HCT116 (cell line): Measurements from ENCODE around the gene COL26A1. TPM values are rescaled to one million over a fixed set of nuclear protein-coding genes. Genes with fewer than 3 reads are reported as not detected.

Experiments used
- ATAC-seq: fragments of 200-7000 bp; cut with Tn5 transposase; 2 replicates; pipeline ENCODE4 v1.9.1; 2020; ENCODE audit warnings: mild to moderate bottlenecking, moderate library complexity
- BruUV-seq: library from RNA; stranded (reverse); fragments of 400-500 nt; replicated peaks from 2 replicates; lab custom pipeline; 2021; lab: Mats Ljungman, UMichigan
- CTCF ChIA-PET: fragments of 300-600 bp; sonication (Branson Sonifier 250); formaldehyde crosslinking; loops from one replicate; lab custom pipeline; 2021; ENCODE audit warnings: antibody characterized with exemption; lab: Charles Lee
- POLR2A ChIA-PET: fragments of 300-600, 350-600 bp; sonication (Branson Sonifier 250); formaldehyde crosslinking; loops from one replicate; lab custom pipeline; 2021; ENCODE audit warnings: antibody characterized with exemption; lab: Charles Lee
- RAD21 ChIA-PET, 2 experiments: fragments of 300-600 bp; sonication (Branson Sonifier 250); formaldehyde crosslinking; loops; one replicate each; lab custom pipeline; 2023; ENCODE audit warnings: low total read pairs in 2 of 2; ENCODE audit not compliant: uncharacterized antibody in 2 of 2, unreplicated experiment in 2 of 2, low non-redundant PET in 1 of 2; lab: Charles Lee
- DNase-seq: peaks from one replicate; pipeline ENCODE4 v3.0.0-alpha.2; 2010; ENCODE audit warnings: low read depth, low spot score
- H2AFZ ChIP-seq: fragments of 200-600 bp; shearing (Covaris generic), sonication (generic); 2 replicates; pipeline ENCODE4 v1.6.1; 2017; ENCODE audit warnings: low read depth, mixed run types, mixed read lengths, antibody characterized with exemption, low read length; ENCODE audit not compliant: poor library complexity, severe bottlenecking
- H3K27ac ChIP-seq: 2 replicates; pipeline ENCODE4 v1.5.1; 2012; ENCODE audit warnings: low read depth, low read length
- H3K27me3 ChIP-seq: fragments of 200-600 bp; sonication (generic); 2 replicates; pipeline ENCODE4 v1.6.1; 2016; ENCODE audit warnings: mixed run types, low read length, mixed read lengths; ENCODE audit not compliant: insufficient read depth
- H3K36me3 ChIP-seq, 2 experiments: fragments of 200-500 bp in 1 of 2; fragments of 200-600 bp in 1 of 2; sonication (Bioruptor generic) in 1 of 2; sonication (generic) in 1 of 2; 2 replicates each; pipeline versions ENCODE4 v1.5.1 to v1.6.1; 2014 to 2016; ENCODE audit warnings: low read length in 2 of 2, inconsistent platforms in 1 of 2, mixed read lengths in 1 of 2, mixed run types in 1 of 2; ENCODE audit not compliant: insufficient read depth in 2 of 2, control insufficient read depth in 1 of 2
- H3K4me1 ChIP-seq, 2 experiments: fragments of 200-600 bp in 1 of 2; sonication (generic) in 1 of 2; 2 replicates each; pipeline versions ENCODE4 v1.5.1 to v1.6.1; 2012 to 2017; ENCODE audit warnings: low read length in 2 of 2, inconsistent platforms in 1 of 2, mild to moderate bottlenecking in 1 of 2, mixed read lengths in 1 of 2, mixed run types in 1 of 2, moderate library complexity in 1 of 2; ENCODE audit not compliant: insufficient read depth in 2 of 2, control insufficient read depth in 1 of 2
- H3K4me2 ChIP-seq: fragments of 200-600 bp; sonication (generic); 2 replicates; pipeline ENCODE4 v1.6.1; 2017; ENCODE audit warnings: mixed run types, low read length, mixed read lengths
- H3K4me3 ChIP-seq, 2 experiments: fragments of 200-600 bp in 1 of 2; sonication (generic) in 1 of 2; replicated peaks in 1 of 2; 2 replicates each; pipeline ENCODE4 v1.5.1; 2011 to 2016; ENCODE audit warnings: low read length in 2 of 2, control low read depth in 1 of 2, low read depth in 1 of 2, mild to moderate bottlenecking in 1 of 2, mixed read lengths in 1 of 2, mixed run types in 1 of 2
- H3K79me2 ChIP-seq: fragments of 200-600 bp; sonication (generic); 2 replicates; pipeline ENCODE4 v1.6.1; 2017; ENCODE audit warnings: mild to moderate bottlenecking, mixed run types, low read length, moderate library complexity, mixed read lengths; ENCODE audit not compliant: insufficient read depth
- H3K9ac ChIP-seq: fragments of 200-600 bp; sonication (generic); 2 replicates; pipeline ENCODE4 v1.6.1; 2016; ENCODE audit warnings: low read length, mixed read lengths
- H3K9me2 ChIP-seq: fragments of 200-600 bp; sonication (generic), shearing (Covaris generic); 2 replicates; pipeline ENCODE4 v1.6.1; 2017; ENCODE audit warnings: mixed run types, mild to moderate bottlenecking, moderate library complexity; ENCODE audit not compliant: insufficient read depth
- H3K9me3 ChIP-seq, 2 experiments: fragments of 200-500 bp in 1 of 2; fragments of 200-600 bp in 1 of 2; sonication (Bioruptor generic) in 1 of 2; sonication (generic) in 1 of 2; 2 replicates each; pipeline ENCODE4 v1.6.1; 2014 to 2017; ENCODE audit warnings: low read length in 2 of 2, mixed read lengths in 2 of 2, inconsistent platforms in 1 of 2, low read depth in 1 of 2, mild to moderate bottlenecking in 1 of 2, mixed run types in 1 of 2, moderate library complexity in 1 of 2; ENCODE audit not compliant: control insufficient read depth in 1 of 2, insufficient read depth in 1 of 2
- H4K20me1 ChIP-seq: fragments of 200-600 bp; sonication (generic), shearing (Covaris generic); 2 replicates; pipeline ENCODE4 v1.6.1; 2017; ENCODE audit warnings: mixed run types, mild to moderate bottlenecking, moderate library complexity; ENCODE audit not compliant: insufficient read depth
- CEBPB ChIP-seq: IDR thresholded peaks from 2 replicates; pipeline ENCODE4 v1.6.1; 2012; ENCODE audit warnings: low read depth
- EGR1 ChIP-seq: IDR thresholded peaks from 2 replicates; pipeline ENCODE4 v1.6.1; 2012; ENCODE audit warnings: low read depth
- ELF1 ChIP-seq: IDR thresholded peaks from 2 replicates; pipeline ENCODE4 v1.6.1; 2012; ENCODE audit warnings: low read depth, borderline replicate concordance
- FOSL1 ChIP-seq: IDR thresholded peaks from 2 replicates; pipeline ENCODE4 v1.6.1; 2012; ENCODE audit warnings: low read depth
- POLR2A ChIP-seq: IDR thresholded peaks from 2 replicates; pipeline ENCODE4 v1.7.0; 2011; ENCODE audit warnings: borderline replicate concordance; ENCODE audit not compliant: insufficient read depth, insufficient read length; ENCODE audit errors: extremely low read depth
- RAD21 ChIP-seq: IDR thresholded peaks from 2 replicates; pipeline ENCODE4 v1.6.1; 2012; ENCODE audit warnings: low read depth, mild to moderate bottlenecking
- SP1 ChIP-seq: IDR thresholded peaks from 2 replicates; pipeline ENCODE4 v1.6.1; 2012; ENCODE audit warnings: low read depth
- TCF7L2 ChIP-seq: IDR thresholded peaks from 2 replicates; pipeline ENCODE4 v1.7.0; 2011; ENCODE audit warnings: borderline replicate concordance, inconsistent platforms; ENCODE audit not compliant: insufficient read depth, insufficient read length; ENCODE audit errors: extremely low read depth
- intact Hi-C: fragments of 100-400 bp; cut with micrococcal nuclease; formaldehyde crosslinking; loops from 2 replicates; pipeline ENCODE4 v1.10.0; 2022
- total RNA-seq: library from RNA; stranded (reverse); gene quantifications from one replicate; pipeline ENCODE4 v1.2.1, GENCODE V29; 2021; ENCODE audit not compliant: unreplicated experiment
- TF ChIP-seq, protein P1 (sequence below): IDR thresholded peaks from 2 replicates; pipeline ENCODE4 v1.6.1; 2012
- TF ChIP-seq, protein P2 (sequence below): IDR thresholded peaks from 2 replicates; pipeline ENCODE4 v1.6.1; 2012
- TF ChIP-seq, protein P3 (sequence below), 3 experiments: fragments of 200-600 bp in 1 of 3; sonication (generic) in 1 of 3; IDR thresholded peaks in 2 of 3; conservative IDR thresholded peaks in 1 of 3; 2 replicates each; pipeline ENCODE4 v1.5.1; 2012 to 2017; ENCODE audit warnings: low read depth in 2 of 3, low read length in 2 of 3, antibody characterized with exemption in 1 of 3, borderline replicate concordance in 1 of 3, control low read depth in 1 of 3, mild to moderate bottlenecking in 1 of 3, mixed read lengths in 1 of 3, mixed run types in 1 of 3, moderate library complexity in 1 of 3; ENCODE audit not compliant: insufficient read depth in 1 of 3
- TF ChIP-seq, protein P4 (sequence below): IDR thresholded peaks from 2 replicates; pipeline ENCODE4 v1.6.1; 2012; ENCODE audit warnings: low read depth

Gene COL26A1
- total RNA-seq, 1 experiment from 2014 or later: 0.27 TPM

DNA sequence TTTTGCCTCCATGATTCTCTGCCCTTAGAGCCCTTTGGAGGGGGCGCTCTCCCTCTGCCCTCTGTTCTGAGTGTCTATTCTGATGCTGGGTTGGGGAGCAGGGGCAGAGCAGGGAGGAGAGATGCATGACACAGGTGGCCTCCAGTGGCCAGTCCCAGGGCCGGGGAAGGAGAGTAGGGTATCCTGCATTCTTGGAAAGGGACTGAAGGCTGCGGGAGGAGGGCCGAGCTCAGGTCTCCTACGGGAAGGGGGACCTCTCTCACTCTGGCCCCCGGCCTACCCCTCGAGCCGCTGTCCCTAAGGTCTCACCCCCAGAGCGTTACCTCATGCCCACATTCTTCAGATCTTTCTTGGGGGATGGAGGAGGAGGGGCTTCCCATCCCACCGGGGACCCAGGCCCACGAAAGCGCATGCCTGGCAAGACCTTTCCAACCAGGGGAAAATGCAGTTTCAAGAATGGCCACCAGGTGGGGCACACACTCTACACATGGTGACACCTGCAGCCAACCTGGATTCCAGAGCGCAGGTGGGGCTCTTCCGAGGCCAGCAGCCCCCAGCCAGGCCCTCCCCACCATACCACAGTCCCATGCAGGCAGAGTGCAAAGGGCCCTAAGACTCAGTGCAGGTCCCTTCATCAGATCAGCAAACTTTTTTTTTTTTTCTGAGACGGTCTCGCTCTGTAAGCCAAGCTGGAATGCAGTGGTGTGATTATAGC is 180.0 kb downstream of the COL26A1 start:
- Histone ChIP-seq H3K27me3 (no peaks in the 10 kb centered on the region), H3K4me2 (peak overlapping the region; percentile 39), H3K9me3 (no peaks in the 10 kb centered on the region), H3K4me3 (no peak overlapping the region), H3K9me2 (no peaks in the 10 kb centered on the region), H3K36me3 (no peaks in the 10 kb centered on the region), H2AFZ (peak overlapping the region; percentile 48), H3K4me1 (peaks cover 0 to 18% of the 10 kb centered on the region in 2 experiments; a peak in 2 of 4 replicates), H3K9ac (no peak overlapping the region), H4K20me1 (no peaks in the 10 kb centered on the region), H3K79me2 (no peaks in the 10 kb centered on the region), H3K27ac (no peak overlapping the region)
- intact Hi-C loops: loop anchor here (1.0 to 5.0 kb wide), 5 partner anchors 145 to 848 kb away; no protein-coding TSS in a partner anchor
- TF ChIP-seq CEBPB (no peak), POLR2A (no peak), ELF1 (no peak), FOSL1 (no peak), TCF7L2 (no peak), SP1 (no peak), RAD21 (peak; percentile 99), EGR1 (no peak)
- TF ChIP-seq, protein P1, sequence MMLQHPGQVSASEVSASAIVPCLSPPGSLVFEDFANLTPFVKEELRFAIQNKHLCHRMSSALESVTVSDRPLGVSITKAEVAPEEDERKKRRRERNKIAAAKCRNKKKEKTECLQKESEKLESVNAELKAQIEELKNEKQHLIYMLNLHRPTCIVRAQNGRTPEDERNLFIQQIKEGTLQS: no peak
- TF ChIP-seq, protein P2, sequence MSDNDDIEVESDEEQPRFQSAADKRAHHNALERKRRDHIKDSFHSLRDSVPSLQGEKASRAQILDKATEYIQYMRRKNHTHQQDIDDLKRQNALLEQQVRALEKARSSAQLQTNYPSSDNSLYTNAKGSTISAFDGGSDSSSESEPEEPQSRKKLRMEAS: no peak
- TF ChIP-seq, protein P3, sequence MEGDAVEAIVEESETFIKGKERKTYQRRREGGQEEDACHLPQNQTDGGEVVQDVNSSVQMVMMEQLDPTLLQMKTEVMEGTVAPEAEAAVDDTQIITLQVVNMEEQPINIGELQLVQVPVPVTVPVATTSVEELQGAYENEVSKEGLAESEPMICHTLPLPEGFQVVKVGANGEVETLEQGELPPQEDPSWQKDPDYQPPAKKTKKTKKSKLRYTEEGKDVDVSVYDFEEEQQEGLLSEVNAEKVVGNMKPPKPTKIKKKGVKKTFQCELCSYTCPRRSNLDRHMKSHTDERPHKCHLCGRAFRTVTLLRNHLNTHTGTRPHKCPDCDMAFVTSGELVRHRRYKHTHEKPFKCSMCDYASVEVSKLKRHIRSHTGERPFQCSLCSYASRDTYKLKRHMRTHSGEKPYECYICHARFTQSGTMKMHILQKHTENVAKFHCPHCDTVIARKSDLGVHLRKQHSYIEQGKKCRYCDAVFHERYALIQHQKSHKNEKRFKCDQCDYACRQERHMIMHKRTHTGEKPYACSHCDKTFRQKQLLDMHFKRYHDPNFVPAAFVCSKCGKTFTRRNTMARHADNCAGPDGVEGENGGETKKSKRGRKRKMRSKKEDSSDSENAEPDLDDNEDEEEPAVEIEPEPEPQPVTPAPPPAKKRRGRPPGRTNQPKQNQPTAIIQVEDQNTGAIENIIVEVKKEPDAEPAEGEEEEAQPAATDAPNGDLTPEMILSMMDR (IDR thresholded peaks at IDR 0.05 in 2 of 3, conservative IDR thresholded peaks at IDR 0.05 in 1 of 3; ENCODE audit: borderline replicate concordance in 1 of 3, insufficient read depth in 1 of 3, low read depth in 2 of 3, low read length in 2 of 3): peak; percentile 79 to 89 (median 88); a peak in 5 of 6 replicates
- TF ChIP-seq, protein P4, sequence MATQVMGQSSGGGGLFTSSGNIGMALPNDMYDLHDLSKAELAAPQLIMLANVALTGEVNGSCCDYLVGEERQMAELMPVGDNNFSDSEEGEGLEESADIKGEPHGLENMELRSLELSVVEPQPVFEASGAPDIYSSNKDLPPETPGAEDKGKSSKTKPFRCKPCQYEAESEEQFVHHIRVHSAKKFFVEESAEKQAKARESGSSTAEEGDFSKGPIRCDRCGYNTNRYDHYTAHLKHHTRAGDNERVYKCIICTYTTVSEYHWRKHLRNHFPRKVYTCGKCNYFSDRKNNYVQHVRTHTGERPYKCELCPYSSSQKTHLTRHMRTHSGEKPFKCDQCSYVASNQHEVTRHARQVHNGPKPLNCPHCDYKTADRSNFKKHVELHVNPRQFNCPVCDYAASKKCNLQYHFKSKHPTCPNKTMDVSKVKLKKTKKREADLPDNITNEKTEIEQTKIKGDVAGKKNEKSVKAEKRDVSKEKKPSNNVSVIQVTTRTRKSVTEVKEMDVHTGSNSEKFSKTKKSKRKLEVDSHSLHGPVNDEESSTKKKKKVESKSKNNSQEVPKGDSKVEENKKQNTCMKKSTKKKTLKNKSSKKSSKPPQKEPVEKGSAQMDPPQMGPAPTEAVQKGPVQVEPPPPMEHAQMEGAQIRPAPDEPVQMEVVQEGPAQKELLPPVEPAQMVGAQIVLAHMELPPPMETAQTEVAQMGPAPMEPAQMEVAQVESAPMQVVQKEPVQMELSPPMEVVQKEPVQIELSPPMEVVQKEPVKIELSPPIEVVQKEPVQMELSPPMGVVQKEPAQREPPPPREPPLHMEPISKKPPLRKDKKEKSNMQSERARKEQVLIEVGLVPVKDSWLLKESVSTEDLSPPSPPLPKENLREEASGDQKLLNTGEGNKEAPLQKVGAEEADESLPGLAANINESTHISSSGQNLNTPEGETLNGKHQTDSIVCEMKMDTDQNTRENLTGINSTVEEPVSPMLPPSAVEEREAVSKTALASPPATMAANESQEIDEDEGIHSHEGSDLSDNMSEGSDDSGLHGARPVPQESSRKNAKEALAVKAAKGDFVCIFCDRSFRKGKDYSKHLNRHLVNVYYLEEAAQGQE: no peak
- ATAC-seq (peak; percentile 71), DNase-seq (peak; percentile 33)
- BruUV-seq: no TSS peak
- ChIA-PET CTCF (interaction anchor here (0.6 to 4.5 kb wide), 15 partner anchors 11 to 735 kb away, joined by 3 to 61 read pairs (median 3); no protein-coding TSS in a partner anchor), POLR2A (interaction anchor here (1.1 kb wide), 1 partner anchor 731 kb away, joined by 3 read pairs; no protein-coding TSS in a partner anchor), RAD21 (interaction anchor here (0.6 to 1.9 kb wide), 10 partner anchors 33 to 731 kb away, joined by 3 to 15 read pairs (median 3); no protein-coding TSS in a partner anchor)
